Measurements from ENCODE around the gene PLCL2. TPM values are rescaled to one million over a fixed set of nuclear protein-coding genes. Genes with fewer than 3 reads are reported as not detected.
A peak's percentile ranks its signal among the peaks of the same experiment; 100 is the strongest.
"Not testable (repeated sequence)": the region's sequence is repeated elsewhere in the genome, so short reads cannot be mapped to it uniquely, and the experiment has no call there.

PLCL2 gene
- total and polyA plus RNA-seq, 4 donors, result 1.5 to 16.5 (median 9.4) TPM

GRCh38 chr3:17128671-17129070 lies 243.9 kb downstream of the PLCL2 start:
- H3K9ac ChIP-seq (ENCODE audit: low read depth in 1 of 2, low read length in 2 of 2); H3K4me3 ChIP-seq (ENCODE audit: low read depth in 1 of 3, low read length in 3 of 3); H3K4me1 ChIP-seq (ENCODE audit: control insufficient read depth in 4 of 4, insufficient read depth in 4 of 4, low read length in 3 of 4); H3K9me3 ChIP-seq (ENCODE audit: control insufficient read depth in 4 of 4, low read length in 3 of 4); H3K27me3 ChIP-seq (ENCODE audit: control insufficient read depth in 4 of 4, insufficient read depth in 4 of 4, low read length in 3 of 4); DNase-seq (ENCODE audit: low spot score); H3K36me3 ChIP-seq (ENCODE audit: control insufficient read depth in 4 of 4, insufficient read depth in 3 of 4, low read depth in 1 of 4, low read length in 3 of 4); H3K27ac ChIP-seq (ENCODE audit: low read depth in 1 of 2, low read length in 2 of 2): not testable (repeated sequence)
- 91% methylated on average over 3 of the region's 3 CpGs for WGBS

- Histone ChIP-seq H3K27ac (ENCODE audit: low read depth in 1 of 2, low read length in 2 of 2) (no peak overlapping the region), H3K27me3 (ENCODE audit: control insufficient read depth in 4 of 4, insufficient read depth in 4 of 4, low read length in 3 of 4) (no peaks in the 10 kb centered on the region), H3K9me3 (ENCODE audit: control insufficient read depth in 4 of 4, low read length in 3 of 4) (no peaks in the 10 kb centered on the region), H3K4me3 (ENCODE audit: low read depth in 1 of 3, low read length in 3 of 3) (no peak overlapping the region), H3K4me1 (ENCODE audit: control insufficient read depth in 4 of 4, insufficient read depth in 4 of 4, low read length in 3 of 4) (no peaks in the 10 kb centered on the region), H3K36me3 (ENCODE audit: control insufficient read depth in 4 of 4, insufficient read depth in 3 of 4, low read depth in 1 of 4, low read length in 3 of 4) (no peaks in the 10 kb centered on the region), H3K9ac (ENCODE audit: low read depth in 1 of 2, low read length in 2 of 2) (no peak overlapping the region)
- TF ChIP-seq EGR1 (IDR thresholded peaks at IDR 0.05; ENCODE audit: low read depth in 2 of 2), result no peak
- no peak for TF ChIP-seq ZBTB33 (IDR thresholded peaks at IDR 0.05)
- WGBS, result 79% methylated on average over 3 of the region's 3 CpGs
- no peak for DNase-seq (ENCODE audit: low spot score)
Measured at GRCh38 chr3:17129556-17129955, 244.8 kb downstream of the PLCL2 start.

- no peaks in the 10 kb centered on the region for H3K27me3 ChIP-seq (ENCODE audit: control insufficient read depth in 4 of 4, insufficient read depth in 4 of 4, low read length in 3 of 4)
- WGBS, result 89% methylated on average over 3 of the region's 3 CpGs
Measured at GRCh38 chr3:17130956-17131355, 246.2 kb downstream of the PLCL2 start.

More at GRCh38 chr3:17130956-17131355, 246.2 kb downstream of the PLCL2 start:
- Histone ChIP-seq H3K9me3 (ENCODE audit: control insufficient read depth in 4 of 4, low read length in 3 of 4) (no peaks in the 10 kb centered on the region), H3K27ac (ENCODE audit: low read depth in 1 of 2, low read length in 2 of 2) (no peak overlapping the region), H3K9ac (ENCODE audit: low read depth in 1 of 2, low read length in 2 of 2) (no peak overlapping the region), H3K36me3 (ENCODE audit: control insufficient read depth in 4 of 4, insufficient read depth in 3 of 4, low read depth in 1 of 4, low read length in 3 of 4) (no peaks in the 10 kb centered on the region), H3K4me1 (ENCODE audit: control insufficient read depth in 4 of 4, insufficient read depth in 4 of 4, low read length in 3 of 4) (no peaks in the 10 kb centered on the region), H3K4me3 (ENCODE audit: low read depth in 1 of 3, low read length in 3 of 3) (no peak overlapping the region)
- no peak for TF ChIP-seq REST (IDR thresholded peaks at IDR 0.05)
- TF ChIP-seq RAD21 (IDR thresholded peaks at IDR 0.05), result no peak
- no peak for TF ChIP-seq ZBTB33 (IDR thresholded peaks at IDR 0.05)
- no peak for TF ChIP-seq SP1 (IDR thresholded peaks at IDR 0.05)
- no peak for TF ChIP-seq MAX (IDR thresholded peaks at IDR 0.05)
- TF ChIP-seq JUND (IDR thresholded peaks at IDR 0.05), result no peak
- TF ChIP-seq CTCF (IDR thresholded peaks at IDR 0.05; ENCODE audit: low read depth, low read length, missing input control), result no peak
- no peak for TF ChIP-seq HNF4G (IDR thresholded peaks at IDR 0.05)
- TF ChIP-seq NR2F2 (IDR thresholded peaks at IDR 0.05), result no peak
- no peak for TF ChIP-seq HNF4A (conservative IDR thresholded peaks at IDR 0.05)
- no peak for TF ChIP-seq GABPA (IDR thresholded peaks at IDR 0.05 in 1 of 2, conservative IDR thresholded peaks at IDR 0.05 in 1 of 2)
- no peak for TF ChIP-seq YY1 (IDR thresholded peaks at IDR 0.05)
- no peak for TF ChIP-seq FOXA1 (IDR thresholded peaks at IDR 0.05)
- no peak for TF ChIP-seq TAF1 (conservative IDR thresholded peaks at IDR 0.05)
- no peak for TF ChIP-seq RXRA (IDR thresholded peaks at IDR 0.05)
- no peak for TF ChIP-seq ATF3 (IDR thresholded peaks at IDR 0.05)
- TF ChIP-seq EGR1 (IDR thresholded peaks at IDR 0.05; ENCODE audit: low read depth in 2 of 2), result no peak
- no peak for TF ChIP-seq FOXA2 (IDR thresholded peaks at IDR 0.05)
- peak; percentile 13 for DNase-seq (ENCODE audit: low spot score)
